ENCODE measurements around the gene TMOD3. TPM values are rescaled to one million over a fixed set of nuclear protein-coding genes. Genes with fewer than 3 reads are reported as not detected.
A peak's percentile ranks its signal among the peaks of the same experiment; 100 is the strongest.

Gene TMOD3
- total and polyA plus RNA-seq, 2 experiments from 2014 or later, result 26.1 to 29.9 TPM

GRCh38 chr15:51849860-51850259 lies 20.4 kb downstream of the TMOD3 start (continued):
- TF ChIP-seq CREB1 (CRISPR knock-in tag; IDR thresholded peaks at IDR 0.05; ENCODE audit: low read depth) (no peak), REST (IDR thresholded peaks at IDR 0.05; ENCODE audit: unreplicated experiment) (no peak), ZNF331 (CRISPR knock-in tag; IDR thresholded peaks at IDR 0.05; ENCODE audit: low read depth) (no peak), EZH2phosphoT487 (IDR thresholded peaks at IDR 0.05; ENCODE audit: unreplicated experiment) (no peak), ETS1 (IDR thresholded peaks at IDR 0.05) (no peak), STAT1 (IDR thresholded peaks at IDR 0.05; ENCODE audit: unreplicated experiment) (no peak), JUNB (IDR thresholded peaks at IDR 0.05; ENCODE audit: unreplicated experiment) (no peak), POLR2AphosphoS5 (IDR thresholded peaks at IDR 0.05; ENCODE audit: low read depth) (no peak), NANOG (IDR thresholded peaks at IDR 0.05; ENCODE audit: borderline replicate concordance) (no peak), CTCF (conservative IDR thresholded peaks at IDR 0.05; ENCODE audit: low read depth in 2 of 2) (no peak), ZNF114 (CRISPR knock-in tag; IDR thresholded peaks at IDR 0.05) (no peak), EZH2 (IDR thresholded peaks at IDR 0.05; ENCODE audit: low read depth, unreplicated experiment) (no peak)

GRCh38 chr15:51853998-51854397 lies 24.5 kb downstream of the TMOD3 start:
- Histone ChIP-seq H3K27ac (ENCODE audit: low read depth) (0 out of 2 replicates have a peak overlapping the region, but pooled peaks have one; percentile 16), H3F3A (replicated peaks; ENCODE audit: low read depth) (no peaks in the 10 kb centered on the region), H2AFZ (no peak overlapping the region), H3K27me3 (ENCODE audit: insufficient read depth) (no peaks in the 10 kb centered on the region), H3K36me3 (ENCODE audit: insufficient read depth) (no peaks in the 10 kb centered on the region), H4K20me1 (replicated peaks; ENCODE audit: insufficient read depth) (peaks cover 11% of the 10 kb centered on the region), H3K4me3 (no peak overlapping the region), H3K4me1 (ENCODE audit: insufficient read depth) (peaks cover 35% of the 10 kb centered on the region), H3K79me2 (replicated peaks; ENCODE audit: insufficient read depth) (peaks cover 51% of the 10 kb centered on the region), H3K4me2 (0 out of 2 replicates have a peak overlapping the region, but pooled peaks have one; percentile 22), H3K9me2 (ENCODE audit: insufficient read depth) (no peaks in the 10 kb centered on the region)
- no peaks in the 10 kb centered on the region for H3K36me3 Mint-ChIP-seq (ENCODE audit: low read depth)
- H3K27ac Mint-ChIP-seq, result peak overlapping the region; percentile 13; the same call in 1 of the 2 replicates
- peaks cover 36% of the 10 kb centered on the region for H3K4me1 Mint-ChIP-seq
- no peak for DNase-seq (ENCODE audit: low spot score)
- H3K4me3 Mint-ChIP-seq, result no peak overlapping the region
- TF ChIP-seq ZNF331 (CRISPR knock-in tag; IDR thresholded peaks at IDR 0.05; ENCODE audit: low read depth), result no peak
- TF ChIP-seq REST (IDR thresholded peaks at IDR 0.05; ENCODE audit: unreplicated experiment), result no peak
- no peak for TF ChIP-seq JUNB (IDR thresholded peaks at IDR 0.05; ENCODE audit: unreplicated experiment)
- no peak for TF ChIP-seq CTCF (conservative IDR thresholded peaks at IDR 0.05; ENCODE audit: low read depth in 2 of 2)
- TF ChIP-seq POLR2AphosphoS5 (IDR thresholded peaks at IDR 0.05; ENCODE audit: low read depth), result no peak
- TF ChIP-seq NANOG (IDR thresholded peaks at IDR 0.05; ENCODE audit: borderline replicate concordance), result no peak
- TF ChIP-seq ETS1 (IDR thresholded peaks at IDR 0.05), result no peak
- no peaks in the 10 kb centered on the region for H3K9me3 Mint-ChIP-seq
- peaks cover 6% of the 10 kb centered on the region for H3K27me3 Mint-ChIP-seq (ENCODE audit: insufficient read depth, low read depth, poor library complexity)
- ATAC-seq, result no peak

Data from GM23338 (cell line).